Gastrocnemius medialis (tissue), 4 donors: ENCODE results near the gene ZNF75A.

Source experiments
- POLR2A ChIP-seq, 2 donors: fragments of 450-650 bp; IDR thresholded peaks; one replicate each; pipeline ENCODE4 v1.6.1; 2017; ENCODE audit warnings: antibody characterized with exemption in 2 of 2, mild to moderate bottlenecking in 2 of 2, moderate library complexity in 2 of 2
- TF ChIP-seq, protein P1 (sequence below), 5 experiments: fragments of 450-650 bp in 3 of 5; fragments of 200-600 bp in 2 of 5; sonication (generic) in 2 of 5; IDR thresholded peaks in 4 of 5; conservative IDR thresholded peaks in 1 of 5; 1 replicate in 4 of 5; 2 replicates in 1 of 5; pipeline ENCODE4 v1.5.1; 2016 to 2019; ENCODE audit warnings: antibody characterized with exemption in 5 of 5, mild to moderate bottlenecking in 3 of 5, moderate library complexity in 3 of 5

DNA sequence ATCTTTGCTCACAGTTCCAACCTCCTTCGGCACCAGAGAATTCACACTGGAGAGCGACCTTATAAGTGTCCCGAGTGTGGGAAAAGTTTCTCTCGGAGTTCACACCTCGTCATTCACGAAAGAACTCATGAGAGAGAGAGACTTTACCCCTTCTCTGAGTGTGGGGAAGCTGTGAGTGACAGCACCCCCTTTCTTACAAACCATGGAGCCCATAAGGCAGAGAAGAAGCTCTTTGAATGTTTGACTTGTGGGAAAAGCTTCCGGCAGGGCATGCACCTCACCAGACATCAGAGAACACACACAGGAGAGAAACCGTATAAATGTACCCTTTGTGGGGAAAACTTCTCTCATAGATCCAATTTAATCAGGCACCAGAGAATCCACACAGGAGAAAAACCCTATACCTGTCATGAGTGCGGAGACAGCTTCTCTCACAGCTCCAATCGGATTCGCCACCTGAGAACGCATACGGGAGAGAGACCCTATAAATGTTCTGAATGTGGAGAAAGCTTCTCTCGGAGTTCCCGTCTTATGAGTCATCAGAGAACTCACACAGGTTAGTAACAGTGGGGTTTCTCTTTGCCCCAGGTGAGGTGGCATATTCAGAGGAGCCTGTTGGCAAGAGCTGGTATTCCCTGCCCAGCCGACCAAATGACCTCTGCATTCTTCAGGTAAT, 15.2 kb upstream of the ZNF75A start:
- TF ChIP-seq, protein P1, sequence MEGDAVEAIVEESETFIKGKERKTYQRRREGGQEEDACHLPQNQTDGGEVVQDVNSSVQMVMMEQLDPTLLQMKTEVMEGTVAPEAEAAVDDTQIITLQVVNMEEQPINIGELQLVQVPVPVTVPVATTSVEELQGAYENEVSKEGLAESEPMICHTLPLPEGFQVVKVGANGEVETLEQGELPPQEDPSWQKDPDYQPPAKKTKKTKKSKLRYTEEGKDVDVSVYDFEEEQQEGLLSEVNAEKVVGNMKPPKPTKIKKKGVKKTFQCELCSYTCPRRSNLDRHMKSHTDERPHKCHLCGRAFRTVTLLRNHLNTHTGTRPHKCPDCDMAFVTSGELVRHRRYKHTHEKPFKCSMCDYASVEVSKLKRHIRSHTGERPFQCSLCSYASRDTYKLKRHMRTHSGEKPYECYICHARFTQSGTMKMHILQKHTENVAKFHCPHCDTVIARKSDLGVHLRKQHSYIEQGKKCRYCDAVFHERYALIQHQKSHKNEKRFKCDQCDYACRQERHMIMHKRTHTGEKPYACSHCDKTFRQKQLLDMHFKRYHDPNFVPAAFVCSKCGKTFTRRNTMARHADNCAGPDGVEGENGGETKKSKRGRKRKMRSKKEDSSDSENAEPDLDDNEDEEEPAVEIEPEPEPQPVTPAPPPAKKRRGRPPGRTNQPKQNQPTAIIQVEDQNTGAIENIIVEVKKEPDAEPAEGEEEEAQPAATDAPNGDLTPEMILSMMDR (IDR thresholded peaks at IDR 0.05 in 4 of 5, conservative IDR thresholded peaks at IDR 0.05 in 1 of 5), result no peak
- TF ChIP-seq POLR2A (IDR thresholded peaks at IDR 0.05), result no peak
